Measurements from ENCODE around the gene WNT7B.

WNT7B gene

GRCh38 chr22:45966895-45967365, 10.0 kb downstream of the WNT7B start:
- Histone ChIP-seq H3K18ac (ENCODE audit: low read length) (peak overlapping the region; percentile 97), H3K27ac (replicated peaks; ENCODE audit: low read length) (no peak overlapping the region), H3K79me1 (ENCODE audit: low read depth, low read length) (no peaks in the 10 kb centered on the region), H3K36me3 (replicated peaks in 1 of 2; ENCODE audit: control insufficient read depth in 2 of 2, insufficient read depth in 2 of 2, low read length in 2 of 2) (no peaks in the 10 kb centered on the region), H3K9me3 (replicated peaks in 1 of 2; ENCODE audit: control insufficient read depth in 2 of 2, insufficient read depth in 1 of 2, low read depth in 1 of 2, low read length in 2 of 2) (peaks cover 0 to 2% of the 10 kb centered on the region in 2 donors), H3K23ac (ENCODE audit: low read depth, low read length, poor library complexity) (peak overlapping the region; percentile 74), H2BK12ac (ENCODE audit: low read length) (peak overlapping the region; percentile 93), H3K4me2 (ENCODE audit: insufficient read depth, low read length, poor library complexity, severe bottlenecking) (peak overlapping the region; percentile 31), H2AK5ac (ENCODE audit: low read depth, low read length) (peak overlapping the region; percentile 100), H2AFZ (ENCODE audit: low read length) (no peak overlapping the region), H3K9ac (ENCODE audit: low read depth, low read length, poor library complexity) (no peak overlapping the region), H4K91ac (ENCODE audit: low read depth, low read length, poor library complexity) (peak overlapping the region; percentile 99), H3K4me3 (ENCODE audit: low read length in 2 of 2) (no peak overlapping the region), H2BK120ac (ENCODE audit: low read depth, low read length) (peak overlapping the region; percentile 99), H3K4me1 (ENCODE audit: control insufficient read depth in 2 of 2, insufficient read depth in 1 of 2, low read depth in 1 of 2, low read length in 2 of 2) (peaks cover 25 to 65% of the 10 kb centered on the region in 2 donors), H3K14ac (ENCODE audit: low read length) (peak overlapping the region; percentile 75), H3K4ac (ENCODE audit: low read length) (peak overlapping the region; percentile 8), H3K27me3 (ENCODE audit: control insufficient read depth in 3 of 3, insufficient read depth in 3 of 3, low read depth in 1 of 3, low read length in 3 of 3) (peaks cover 6 to 34% (median 25%) of the 10 kb centered on the region in 3 experiments), H2BK5ac (ENCODE audit: low read length) (peak overlapping the region; percentile 97), H4K8ac (ENCODE audit: low read depth, low read length) (peak overlapping the region; percentile 93), H2BK15ac (ENCODE audit: low read length) (peak overlapping the region; percentile 99)
- WGBS, 2 donors (ENCODE audit: extremely low coverage in 2 of 2, insufficient read length in 2 of 2, insufficient replicate concordance in 1 of 2) = no CpG with 5 or more reads among the region's 17 CpGs
- no peak for DNase-seq (ENCODE audit: low spot score)

GRCh38 chr22:45966320-45966894, 10.6 kb downstream of the WNT7B start:
- H3K18ac ChIP-seq (ENCODE audit: low read length) = peak overlapping the region; percentile 96
- H3K4me1 ChIP-seq (ENCODE audit: control insufficient read depth in 2 of 2, insufficient read depth in 1 of 2, low read depth in 1 of 2, low read length in 2 of 2) = peaks cover 21 to 64% of the 10 kb centered on the region in 2 donors
- H3K4ac ChIP-seq (ENCODE audit: low read length) = peak overlapping the region; percentile 78
- peak overlapping the region; percentile 74 for H3K23ac ChIP-seq (ENCODE audit: low read depth, low read length, poor library complexity)
- H3K27ac ChIP-seq (replicated peaks; ENCODE audit: low read length) = no peak overlapping the region
- WGBS, 2 donors (ENCODE audit: extremely low coverage in 2 of 2, insufficient read length in 2 of 2, insufficient replicate concordance in 1 of 2) = no CpG with 5 or more reads among the region's 19 CpGs
- H3K36me3 ChIP-seq (replicated peaks in 1 of 2; ENCODE audit: control insufficient read depth in 2 of 2, insufficient read depth in 2 of 2, low read length in 2 of 2) = no peaks in the 10 kb centered on the region
- H2BK15ac ChIP-seq (ENCODE audit: low read length) = peak overlapping the region; percentile 99
- H3K27me3 ChIP-seq (ENCODE audit: control insufficient read depth in 3 of 3, insufficient read depth in 3 of 3, low read depth in 1 of 3, low read length in 3 of 3) = peaks cover 2 to 29% (median 20%) of the 10 kb centered on the region in 3 experiments
- peak overlapping the region; percentile 93 for H2BK12ac ChIP-seq (ENCODE audit: low read length)
- peak overlapping the region; percentile 78 for H3K9ac ChIP-seq (ENCODE audit: low read depth, low read length, poor library complexity)
- no peak overlapping the region for H3K4me2 ChIP-seq (ENCODE audit: insufficient read depth, low read length, poor library complexity, severe bottlenecking)
- H2AK5ac ChIP-seq (ENCODE audit: low read depth, low read length) = peak overlapping the region; percentile 100
- H3K14ac ChIP-seq (ENCODE audit: low read length) = peak overlapping the region; percentile 75
- H2BK5ac ChIP-seq (ENCODE audit: low read length) = peak overlapping the region; percentile 97
- no peak for DNase-seq (ENCODE audit: low spot score)
- H2AFZ ChIP-seq (ENCODE audit: low read length) = no peak overlapping the region
- H3K9me3 ChIP-seq (replicated peaks in 1 of 2; ENCODE audit: control insufficient read depth in 2 of 2, insufficient read depth in 1 of 2, low read depth in 1 of 2, low read length in 2 of 2) = peaks cover 0 to 2% of the 10 kb centered on the region in 2 donors
- H3K79me1 ChIP-seq (ENCODE audit: low read depth, low read length) = no peaks in the 10 kb centered on the region
- peak overlapping the region; percentile 93 for H4K8ac ChIP-seq (ENCODE audit: low read depth, low read length)
- H3K4me3 ChIP-seq (ENCODE audit: low read length in 2 of 2) = no peak overlapping the region
- H4K91ac ChIP-seq (ENCODE audit: low read depth, low read length, poor library complexity) = peak overlapping the region; percentile 99
- H2BK120ac ChIP-seq (ENCODE audit: low read depth, low read length) = peak overlapping the region; percentile 98

GRCh38 chr22:45965563-45965962, 11.4 kb downstream of the WNT7B start:
- Histone ChIP-seq H2AK5ac (ENCODE audit: low read depth, low read length) (peak overlapping the region; percentile 100), H3K23ac (ENCODE audit: low read depth, low read length, poor library complexity) (no peak overlapping the region), H2AFZ (ENCODE audit: low read length) (no peak overlapping the region), H3K79me1 (ENCODE audit: low read depth, low read length) (no peaks in the 10 kb centered on the region), H3K18ac (ENCODE audit: low read length) (peak overlapping the region; percentile 96), H2BK15ac (ENCODE audit: low read length) (peak overlapping the region; percentile 99), H3K27ac (replicated peaks; ENCODE audit: low read length) (no peak overlapping the region), H2BK120ac (ENCODE audit: low read depth, low read length) (peak overlapping the region; percentile 34), H4K91ac (ENCODE audit: low read depth, low read length, poor library complexity) (peak overlapping the region; percentile 64), H3K14ac (ENCODE audit: low read length) (no peak overlapping the region), H3K9ac (ENCODE audit: low read depth, low read length, poor library complexity) (no peak overlapping the region), H3K4me2 (ENCODE audit: insufficient read depth, low read length, poor library complexity, severe bottlenecking) (no peak overlapping the region), H2BK5ac (ENCODE audit: low read length) (peak overlapping the region; percentile 97), H4K8ac (ENCODE audit: low read depth, low read length) (no peak overlapping the region), H3K9me3 (replicated peaks in 1 of 2; ENCODE audit: control insufficient read depth in 2 of 2, insufficient read depth in 1 of 2, low read depth in 1 of 2, low read length in 2 of 2) (peaks cover 0 to 2% of the 10 kb centered on the region in 2 donors), H3K4me3 (ENCODE audit: low read length in 2 of 2) (no peak overlapping the region), H3K36me3 (replicated peaks in 1 of 2; ENCODE audit: control insufficient read depth in 2 of 2, insufficient read depth in 2 of 2, low read length in 2 of 2) (no peaks in the 10 kb centered on the region), H3K4me1 (ENCODE audit: control insufficient read depth in 2 of 2, insufficient read depth in 1 of 2, low read depth in 1 of 2, low read length in 2 of 2) (peaks cover 14 to 65% of the 10 kb centered on the region in 2 donors), H2BK12ac (ENCODE audit: low read length) (peak overlapping the region; percentile 93), H3K4ac (ENCODE audit: low read length) (no peak overlapping the region), H3K27me3 (ENCODE audit: control insufficient read depth in 3 of 3, insufficient read depth in 3 of 3, low read depth in 1 of 3, low read length in 3 of 3) (peaks cover 0 to 26% (median 17%) of the 10 kb centered on the region in 3 experiments)
- no CpG with 5 or more reads among the region's 11 CpGs for WGBS, 2 donors (ENCODE audit: extremely low coverage in 2 of 2, insufficient read length in 2 of 2, insufficient replicate concordance in 1 of 2)
- no peak for DNase-seq (ENCODE audit: low spot score)

- Histone ChIP-seq H3K18ac (ENCODE audit: low read length) (peak overlapping the region; percentile 96), H2AK5ac (ENCODE audit: low read depth, low read length) (peak overlapping the region; percentile 100), H2BK12ac (ENCODE audit: low read length) (peak overlapping the region; percentile 91), H2BK15ac (ENCODE audit: low read length) (peak overlapping the region; percentile 99), H3K9ac (ENCODE audit: low read depth, low read length, poor library complexity) (peak overlapping the region; percentile 9), H3K27me3 (ENCODE audit: control insufficient read depth in 3 of 3, insufficient read depth in 3 of 3, low read depth in 1 of 3, low read length in 3 of 3) (peaks cover 0 to 23% (median 15%) of the 10 kb centered on the region in 3 experiments), H2BK5ac (ENCODE audit: low read length) (peak overlapping the region; percentile 97), H4K8ac (ENCODE audit: low read depth, low read length) (no peak overlapping the region), H3K4me2 (ENCODE audit: insufficient read depth, low read length, poor library complexity, severe bottlenecking) (no peak overlapping the region), H3K4me3 (ENCODE audit: low read length in 2 of 2) (no peak overlapping the region), H2BK120ac (ENCODE audit: low read depth, low read length) (peak overlapping the region; percentile 34), H3K36me3 (replicated peaks in 1 of 2; ENCODE audit: control insufficient read depth in 2 of 2, insufficient read depth in 2 of 2, low read length in 2 of 2) (no peaks in the 10 kb centered on the region), H3K79me1 (ENCODE audit: low read depth, low read length) (no peaks in the 10 kb centered on the region), H3K9me3 (replicated peaks in 1 of 2; ENCODE audit: control insufficient read depth in 2 of 2, insufficient read depth in 1 of 2, low read depth in 1 of 2, low read length in 2 of 2) (peaks cover 0 to 2% of the 10 kb centered on the region in 2 donors), H3K27ac (replicated peaks; ENCODE audit: low read length) (no peak overlapping the region), H3K14ac (ENCODE audit: low read length) (no peak overlapping the region), H3K4ac (ENCODE audit: low read length) (no peak overlapping the region), H4K91ac (ENCODE audit: low read depth, low read length, poor library complexity) (peak overlapping the region; percentile 64), H3K4me1 (ENCODE audit: control insufficient read depth in 2 of 2, insufficient read depth in 1 of 2, low read depth in 1 of 2, low read length in 2 of 2) (peaks cover 10 to 64% of the 10 kb centered on the region in 2 donors), H3K23ac (ENCODE audit: low read depth, low read length, poor library complexity) (peak overlapping the region; percentile 75), H2AFZ (ENCODE audit: low read length) (no peak overlapping the region)
- no CpG with 5 or more reads among the region's 12 CpGs for WGBS, 2 donors (ENCODE audit: extremely low coverage in 2 of 2, insufficient read length in 2 of 2, insufficient replicate concordance in 1 of 2)
- DNase-seq (ENCODE audit: low spot score) = no peak
Observed at GRCh38 chr22:45964926-45965527, 11.9 kb downstream of the WNT7B start.

Data from neuronal stem cell (in vitro differentiated cells).